Endothelial cell (in vitro differentiated cells): Measurements from ENCODE around the gene EFEMP2. TPM values are rescaled to one million over a fixed set of nuclear protein-coding genes. Genes with fewer than 3 reads are reported as not detected.
"Not testable (repeated sequence)": the region's sequence is repeated elsewhere in the genome, so short reads cannot be mapped to it uniquely, and the experiment has no call there.

Experiments
- DNase-seq: peaks from one replicate; pipeline ENCODE4 v3.0.0; 2021; ENCODE audit warnings: low spot score
- H3K27ac Mint-ChIP-seq: one replicate; pipeline ENCODE4 v1.8.0; 2021; ENCODE audit warnings: mixed read lengths, inconsistent platforms; ENCODE audit not compliant: unreplicated experiment
- H3K27me3 Mint-ChIP-seq: one replicate; pipeline ENCODE4 v1.8.0; 2021; ENCODE audit warnings: mild to moderate bottlenecking, moderate library complexity, mixed read lengths, inconsistent platforms; ENCODE audit not compliant: unreplicated experiment
- H3K36me3 Mint-ChIP-seq: one replicate; pipeline ENCODE4 v1.8.0; 2021; ENCODE audit warnings: mild to moderate bottlenecking, low read depth, mixed read lengths, inconsistent platforms; ENCODE audit not compliant: unreplicated experiment
- H3K4me1 Mint-ChIP-seq: one replicate; pipeline ENCODE4 v1.8.0; 2021; ENCODE audit warnings: mild to moderate bottlenecking, mixed read lengths, inconsistent platforms; ENCODE audit not compliant: unreplicated experiment
- H3K4me3 Mint-ChIP-seq: one replicate; pipeline ENCODE4 v1.8.0; 2021; ENCODE audit warnings: mild to moderate bottlenecking, mixed read lengths, inconsistent platforms; ENCODE audit not compliant: unreplicated experiment
- H3K9me3 Mint-ChIP-seq: one replicate; pipeline ENCODE4 v1.8.0; 2021; ENCODE audit warnings: mixed read lengths, inconsistent platforms; ENCODE audit not compliant: unreplicated experiment
- total RNA-seq: library from RNA; stranded (reverse); fragmentation: NEBNext Ultra II Directional; extraction: Animal tissue kit (Norgen Biotek cat#: 25700); gene quantifications from one replicate; pipeline ENCODE4 v1.2.1, GENCODE V29; 2021; ENCODE audit not compliant: unreplicated experiment
- TF ChIP-seq, protein P1 (sequence below): fragments of 200-600 bp; sonication (generic); IDR thresholded peaks from one replicate; pipeline ENCODE4 v1.5.0; 2021; ENCODE audit warnings: antibody characterized with exemption; ENCODE audit not compliant: unreplicated experiment

The EFEMP2 gene
- total RNA-seq, 1 donor from 2014 or later: 248 TPM

DNA sequence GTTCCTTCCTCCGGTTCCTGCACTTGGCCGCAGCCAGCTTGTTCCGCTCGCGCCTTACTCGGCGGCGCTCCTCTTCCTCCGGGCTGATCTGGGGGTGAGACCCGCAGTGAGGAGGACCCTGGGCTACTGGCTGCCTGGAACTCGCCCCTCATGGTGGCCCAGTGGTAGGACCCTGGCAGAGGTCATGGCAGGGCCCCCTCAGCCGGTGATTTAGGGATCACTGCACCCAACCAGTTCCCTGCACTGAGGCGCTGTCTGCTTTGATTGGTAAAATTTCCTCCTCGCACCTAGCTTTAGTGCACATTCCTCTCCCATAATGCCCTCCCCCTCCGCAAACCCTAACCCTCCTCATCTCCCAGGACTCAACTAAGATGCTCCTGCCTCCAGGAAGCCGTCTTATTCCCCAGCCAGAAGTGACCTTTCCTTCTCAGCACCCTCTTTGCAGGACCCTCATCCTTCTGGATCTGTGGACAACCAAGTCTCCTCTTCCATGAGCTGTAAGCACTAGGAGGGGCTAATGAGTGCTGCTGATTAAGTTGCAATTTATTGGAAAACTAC lies 21.5 kb upstream of the EFEMP2 start:
- peak overlapping the region; percentile 31 for H3K27ac Mint-ChIP-seq
- H3K4me3 Mint-ChIP-seq: no peak overlapping the region
- no peak for DNase-seq
- H3K27me3 Mint-ChIP-seq: peaks cover 31% of the 10 kb centered on the region
- H3K4me1 Mint-ChIP-seq: peaks cover 37% of the 10 kb centered on the region
- peaks cover 1% of the 10 kb centered on the region for H3K36me3 Mint-ChIP-seq
- TF ChIP-seq, protein P1, sequence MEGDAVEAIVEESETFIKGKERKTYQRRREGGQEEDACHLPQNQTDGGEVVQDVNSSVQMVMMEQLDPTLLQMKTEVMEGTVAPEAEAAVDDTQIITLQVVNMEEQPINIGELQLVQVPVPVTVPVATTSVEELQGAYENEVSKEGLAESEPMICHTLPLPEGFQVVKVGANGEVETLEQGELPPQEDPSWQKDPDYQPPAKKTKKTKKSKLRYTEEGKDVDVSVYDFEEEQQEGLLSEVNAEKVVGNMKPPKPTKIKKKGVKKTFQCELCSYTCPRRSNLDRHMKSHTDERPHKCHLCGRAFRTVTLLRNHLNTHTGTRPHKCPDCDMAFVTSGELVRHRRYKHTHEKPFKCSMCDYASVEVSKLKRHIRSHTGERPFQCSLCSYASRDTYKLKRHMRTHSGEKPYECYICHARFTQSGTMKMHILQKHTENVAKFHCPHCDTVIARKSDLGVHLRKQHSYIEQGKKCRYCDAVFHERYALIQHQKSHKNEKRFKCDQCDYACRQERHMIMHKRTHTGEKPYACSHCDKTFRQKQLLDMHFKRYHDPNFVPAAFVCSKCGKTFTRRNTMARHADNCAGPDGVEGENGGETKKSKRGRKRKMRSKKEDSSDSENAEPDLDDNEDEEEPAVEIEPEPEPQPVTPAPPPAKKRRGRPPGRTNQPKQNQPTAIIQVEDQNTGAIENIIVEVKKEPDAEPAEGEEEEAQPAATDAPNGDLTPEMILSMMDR: no peak
- no peaks in the 10 kb centered on the region for H3K9me3 Mint-ChIP-seq

DNA sequence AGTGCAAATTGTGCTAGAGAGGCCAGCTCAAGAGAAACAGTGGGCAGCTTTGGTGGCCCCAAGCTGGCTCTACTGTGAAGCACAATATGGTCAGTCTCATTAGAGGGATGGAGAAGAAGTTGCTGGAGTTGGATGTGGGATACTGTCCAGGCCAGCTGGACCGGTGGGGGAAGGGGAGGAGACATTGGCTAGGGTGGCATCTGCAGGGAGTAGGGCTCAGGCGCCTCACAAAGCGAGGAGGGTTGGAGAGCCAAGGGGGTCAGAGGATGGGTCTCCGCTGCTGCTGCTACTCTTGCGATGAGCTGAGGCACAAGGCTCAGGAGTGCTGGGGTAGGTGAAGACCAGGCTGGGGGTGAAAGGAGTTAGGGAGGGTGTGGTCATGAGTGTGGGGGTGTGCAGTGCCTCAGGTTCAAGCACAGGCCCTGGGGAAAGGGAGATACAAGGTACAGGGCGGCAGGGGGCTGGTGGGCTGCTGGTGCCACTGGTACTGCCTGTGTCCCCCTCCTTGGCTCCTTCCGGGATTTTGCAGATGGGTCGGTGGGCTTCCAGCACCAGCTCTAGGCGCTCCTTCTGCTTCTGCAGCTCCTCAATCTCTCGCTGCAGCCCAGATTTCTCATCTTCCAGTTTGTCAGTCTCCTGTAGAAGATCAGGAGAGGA lies 20.2 kb upstream of the EFEMP2 start:
- Mint-ChIP-seq H3K27me3 (peaks cover 32% of the 10 kb centered on the region), H3K36me3 (peaks cover 4% of the 10 kb centered on the region), H3K9me3 (no peaks in the 10 kb centered on the region), H3K4me1 (peaks cover 41% of the 10 kb centered on the region), H3K27ac (peak overlapping the region; percentile 92), H3K4me3 (peak overlapping the region; percentile 90)
- DNase-seq: no peak
- TF ChIP-seq, protein P1: no peak

DNA sequence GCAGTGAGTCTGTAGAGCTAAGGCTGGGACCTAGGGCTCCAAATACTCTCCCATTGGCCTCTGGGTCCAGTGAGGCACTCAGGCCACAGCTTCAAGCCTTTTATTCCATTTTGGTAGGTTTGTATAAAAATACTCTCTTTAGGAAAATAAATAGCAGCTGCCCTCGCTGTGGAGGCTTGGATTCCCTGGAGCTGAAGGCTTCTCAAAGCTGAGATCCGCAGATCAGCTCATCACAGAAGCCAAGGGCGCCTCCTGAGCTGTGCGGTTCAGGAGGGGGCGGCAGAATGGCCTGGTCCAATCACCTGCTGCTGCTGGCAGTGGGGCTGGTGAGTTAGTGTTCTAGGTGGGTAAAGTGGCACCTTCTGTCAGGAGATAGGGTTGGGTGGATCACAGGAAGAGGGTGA lies 19.5 kb upstream of the EFEMP2 start:
- H3K9me3 Mint-ChIP-seq, H3K36me3 Mint-ChIP-seq, DNase-seq: not testable (repeated sequence)
- Mint-ChIP-seq H3K27ac (peak overlapping the region; percentile 92), H3K4me3 (peak overlapping the region; percentile 90), H3K27me3 (peaks cover 32% of the 10 kb centered on the region), H3K4me1 (peaks cover 44% of the 10 kb centered on the region)

DNA sequence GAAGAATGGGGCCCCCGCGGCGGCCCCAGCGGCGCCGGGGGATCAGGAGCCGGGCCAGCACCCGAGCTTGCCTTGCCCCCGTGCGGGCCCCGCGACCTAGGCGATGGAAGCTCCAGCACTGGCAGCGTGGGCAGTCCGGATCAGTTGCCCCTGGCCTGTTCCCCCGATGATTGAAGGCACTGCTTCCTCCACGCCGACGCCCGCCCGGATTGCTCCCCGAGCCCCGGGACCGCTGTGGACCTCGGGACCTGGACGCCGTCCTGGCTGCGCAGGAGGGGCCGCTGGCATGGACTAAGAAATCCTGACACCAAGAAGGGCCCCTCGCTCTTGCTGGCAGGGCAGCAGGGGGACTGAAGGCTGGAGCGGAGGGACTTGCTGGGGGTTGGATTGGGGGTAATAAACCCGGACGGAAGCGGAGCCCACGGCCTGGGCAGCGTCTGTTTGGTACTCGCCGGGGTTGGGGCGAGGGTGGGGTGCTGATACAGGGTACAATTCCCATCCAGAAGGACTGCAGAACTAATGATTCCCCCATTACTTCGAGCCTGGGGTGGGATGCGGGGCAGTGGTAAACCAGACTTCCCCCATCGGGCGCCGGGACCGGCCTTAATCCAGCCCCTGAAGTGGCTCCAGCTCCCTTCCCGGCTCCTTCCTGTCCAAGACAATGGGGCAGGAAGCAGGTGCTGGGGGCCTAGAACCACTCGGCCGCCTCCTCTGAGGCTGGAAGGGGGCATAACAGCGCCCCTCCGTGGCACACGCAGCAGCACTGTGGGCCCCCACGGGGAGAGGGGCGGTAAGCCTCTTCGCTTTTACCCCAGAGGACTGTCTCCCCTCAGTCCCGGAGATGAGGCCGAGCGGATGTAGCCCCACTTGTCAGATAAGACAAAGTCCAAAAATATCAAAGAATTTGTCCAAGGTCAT lies 18.9 kb upstream of the EFEMP2 start:
- peak overlapping the region; percentile 90 for H3K4me3 Mint-ChIP-seq
- H3K27ac Mint-ChIP-seq: peak overlapping the region; percentile 92
- H3K4me1 Mint-ChIP-seq: peaks cover 49% of the 10 kb centered on the region
- H3K36me3 Mint-ChIP-seq: peaks cover 9% of the 10 kb centered on the region
- DNase-seq: peak; percentile 78
- TF ChIP-seq, protein P1: no peak
- peaks cover 39% of the 10 kb centered on the region for H3K27me3 Mint-ChIP-seq
- no peaks in the 10 kb centered on the region for H3K9me3 Mint-ChIP-seq

DNA sequence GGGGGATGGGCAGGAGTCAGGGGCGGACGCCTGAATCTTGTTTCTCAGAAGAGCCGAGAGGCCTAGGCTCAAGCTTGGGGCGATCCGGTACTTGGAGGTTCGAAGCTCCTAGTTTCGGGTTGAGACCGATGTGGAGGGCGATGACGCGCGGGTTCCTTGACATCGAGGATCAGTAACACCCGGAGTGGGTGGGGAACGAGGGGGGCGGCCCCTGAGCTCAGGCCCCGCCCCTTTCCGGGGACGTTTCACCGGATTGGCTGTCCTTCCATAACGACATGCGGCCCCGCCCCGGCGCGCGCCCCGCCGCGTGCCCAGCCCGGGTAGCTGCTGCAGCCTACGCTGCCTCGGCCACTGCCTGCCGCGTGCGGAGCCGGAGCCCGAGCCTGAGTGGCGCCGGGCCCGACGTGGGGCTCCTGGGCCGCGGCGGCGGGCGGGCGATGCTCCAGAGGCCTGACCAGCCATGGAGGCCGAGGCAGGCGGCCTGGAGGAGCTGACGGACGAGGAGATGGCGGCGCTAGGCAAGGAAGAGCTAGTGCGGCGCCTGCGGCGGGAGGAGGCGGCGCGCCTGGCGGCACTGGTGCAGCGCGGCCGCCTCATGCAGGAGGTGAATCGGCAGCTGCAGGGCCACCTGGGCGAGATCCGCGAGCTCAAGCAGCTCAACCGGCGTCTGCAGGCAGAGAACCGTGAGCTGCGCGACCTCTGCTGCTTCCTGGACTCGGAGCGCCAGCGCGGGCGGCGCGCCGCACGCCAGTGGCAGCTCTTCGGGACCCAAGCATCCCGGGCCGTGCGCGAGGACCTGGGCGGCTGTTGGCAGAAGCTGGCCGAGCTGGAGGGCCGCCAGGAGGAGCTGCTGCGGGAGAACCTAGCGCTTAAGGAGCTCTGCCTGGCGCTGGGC lies 18.0 kb upstream of the EFEMP2 start, which contains the start of gene CCDC85B:
TSS of gene CCDC85B (plus strand) at position 350 of the 895 bp plus-strand sequence. CDS start at position 461, 111 bp downstream.
- Mint-ChIP-seq H3K9me3 (no peaks in the 10 kb centered on the region), H3K4me1 (peaks cover 51% of the 10 kb centered on the region), H3K4me3 (peak within 1 kb of the TSS; percentile 90), H3K27me3 (peaks cover 40% of the 10 kb centered on the region), H3K27ac (peak within 1 kb of the TSS; percentile 92), H3K36me3 (peaks cover 11% of the 10 kb centered on the region)
- TF ChIP-seq, protein P1: no peak
- DNase-seq: peak; percentile 96
